HCT116 (cell line): ENCODE results near the gene CCDC121.

Experiments
- EZH2 ChIP-seq: fragments of 200-600 bp; sonication (generic); IDR thresholded peaks from 2 replicates; pipeline ENCODE4 v1.6.1; 2017; ENCODE audit warnings: antibody characterized with exemption, mixed run types
- EZH2phosphoT487 ChIP-seq: fragments of 200-600 bp; IDR thresholded peaks from 2 replicates; pipeline ENCODE4 v1.6.1; 2018; ENCODE audit warnings: antibody characterized with exemption, borderline replicate concordance
- JUND ChIP-seq: IDR thresholded peaks from 2 replicates; pipeline ENCODE4 v1.6.1; 2012
- POLR2A ChIP-seq: IDR thresholded peaks from 2 replicates; pipeline ENCODE4 v1.7.0; 2011; ENCODE audit warnings: borderline replicate concordance; ENCODE audit not compliant: insufficient read depth, insufficient read length; ENCODE audit errors: extremely low read depth
- POLR2AphosphoS5 ChIP-seq: IDR thresholded peaks from 2 replicates; pipeline ENCODE4 v1.6.1; 2011; ENCODE audit warnings: mild to moderate bottlenecking, low read depth, low read length, moderate library complexity
- SIN3A ChIP-seq: IDR thresholded peaks from 2 replicates; pipeline ENCODE4 v1.6.1; 2012; ENCODE audit warnings: low read depth
- ZFX ChIP-seq: fragments of 450-650 bp; IDR thresholded peaks from 2 replicates; pipeline ENCODE4 v1.6.1; 2017
- ZNF274 ChIP-seq: fragments of 200-500 bp; sonication (Bioruptor generic); IDR thresholded peaks from 2 replicates; pipeline ENCODE4 v1.6.1; 2014; ENCODE audit warnings: mild to moderate bottlenecking, low read depth, low read length, inconsistent platforms
- TF ChIP-seq, protein P1 (sequence below), 3 experiments: fragments of 200-600 bp in 1 of 3; sonication (generic) in 1 of 3; IDR thresholded peaks in 2 of 3; conservative IDR thresholded peaks in 1 of 3; 2 replicates each; pipeline ENCODE4 v1.5.1; 2012 to 2017; ENCODE audit warnings: low read depth in 2 of 3, low read length in 2 of 3, antibody characterized with exemption in 1 of 3, borderline replicate concordance in 1 of 3, control low read depth in 1 of 3, mild to moderate bottlenecking in 1 of 3, mixed read lengths in 1 of 3, mixed run types in 1 of 3, moderate library complexity in 1 of 3; ENCODE audit not compliant: insufficient read depth in 1 of 3

- TF ChIP-seq EZH2 (no peak), EZH2phosphoT487 (no peak), SIN3A (no peak), POLR2AphosphoS5 (no peak), ZNF274 (no peak), ZFX (no peak), JUND (no peak), POLR2A (no peak)
- TF ChIP-seq, protein P1, sequence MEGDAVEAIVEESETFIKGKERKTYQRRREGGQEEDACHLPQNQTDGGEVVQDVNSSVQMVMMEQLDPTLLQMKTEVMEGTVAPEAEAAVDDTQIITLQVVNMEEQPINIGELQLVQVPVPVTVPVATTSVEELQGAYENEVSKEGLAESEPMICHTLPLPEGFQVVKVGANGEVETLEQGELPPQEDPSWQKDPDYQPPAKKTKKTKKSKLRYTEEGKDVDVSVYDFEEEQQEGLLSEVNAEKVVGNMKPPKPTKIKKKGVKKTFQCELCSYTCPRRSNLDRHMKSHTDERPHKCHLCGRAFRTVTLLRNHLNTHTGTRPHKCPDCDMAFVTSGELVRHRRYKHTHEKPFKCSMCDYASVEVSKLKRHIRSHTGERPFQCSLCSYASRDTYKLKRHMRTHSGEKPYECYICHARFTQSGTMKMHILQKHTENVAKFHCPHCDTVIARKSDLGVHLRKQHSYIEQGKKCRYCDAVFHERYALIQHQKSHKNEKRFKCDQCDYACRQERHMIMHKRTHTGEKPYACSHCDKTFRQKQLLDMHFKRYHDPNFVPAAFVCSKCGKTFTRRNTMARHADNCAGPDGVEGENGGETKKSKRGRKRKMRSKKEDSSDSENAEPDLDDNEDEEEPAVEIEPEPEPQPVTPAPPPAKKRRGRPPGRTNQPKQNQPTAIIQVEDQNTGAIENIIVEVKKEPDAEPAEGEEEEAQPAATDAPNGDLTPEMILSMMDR (IDR thresholded peaks at IDR 0.05 in 2 of 3, conservative IDR thresholded peaks at IDR 0.05 in 1 of 3; ENCODE audit: borderline replicate concordance in 1 of 3, insufficient read depth in 1 of 3, low read depth in 2 of 3, low read length in 2 of 3) = no peak
Measured at GRCh38 chr2:27634291-27634690, 5.5 kb upstream of the CCDC121 start.
